HG03025 (cell line): Measurements from ENCODE around the gene GOLGA8R.
"Not testable (repeated sequence)": the region's sequence is repeated elsewhere in the genome, so short reads cannot be mapped to it uniquely, and the experiment has no call there.

Source experiments
- ATAC-seq: cut with Tn5 transposase; IDR thresholded peaks from one replicate; pipeline ENCODE4 v1.9.1; 2021; ENCODE audit warnings: mild to moderate bottlenecking, moderate library complexity; ENCODE audit not compliant: unreplicated experiment, low FRiP score

The GOLGA8R gene

GRCh38 chr15:30414160-30414559 is at the start of gene GOLGA8R:
Gene GOLGA8R, minus strand, starts transcription at chr15:30414260. Its CDS starts 98 bp downstream, at chr15:30414162.
- not testable (repeated sequence) for ATAC-seq

- ATAC-seq = not testable (repeated sequence)
Observed at GRCh38 chr15:30463849-30464248, 49.8 kb upstream of the GOLGA8R start.

- not testable (repeated sequence) for ATAC-seq
Observed at GRCh38 chr15:30462176-30462575, 48.1 kb upstream of the GOLGA8R start.

- not testable (repeated sequence) for ATAC-seq
Observed at GRCh38 chr15:30452702-30453101, 38.6 kb upstream of the GOLGA8R start.

- not testable (repeated sequence) for ATAC-seq
Observed at GRCh38 chr15:30438348-30438747, 24.3 kb upstream of the GOLGA8R start.

- ATAC-seq = not testable (repeated sequence)
Observed at GRCh38 chr15:30435878-30436277, 21.8 kb upstream of the GOLGA8R start.

- ATAC-seq = not testable (repeated sequence)
Observed at GRCh38 chr15:30420723-30421122, 6.7 kb upstream of the GOLGA8R start.

- not testable (repeated sequence) for ATAC-seq
Observed at GRCh38 chr15:30407636-30408035, 6.4 kb downstream of the GOLGA8R start.

GRCh38 chr15:30398988-30399387 is 15.1 kb downstream of the GOLGA8R start:
- ATAC-seq = not testable (repeated sequence)

- ATAC-seq = not testable (repeated sequence)
Observed at GRCh38 chr15:30393664-30393991, 20.4 kb downstream of the GOLGA8R start.

GRCh38 chr15:30392766-30393663 is 21.0 kb downstream of the GOLGA8R start, which contains the start of gene CHRFAM7A:
Gene CHRFAM7A, minus strand, starts transcription at chr15:30393540. Its CDS starts 10,189 bp downstream, at chr15:30383351.
- not testable (repeated sequence) for ATAC-seq

- not testable (repeated sequence) for ATAC-seq
Observed at GRCh38 chr15:30386318-30386887, 27.7 kb downstream of the GOLGA8R start.

GRCh38 chr15:30377082-30377413 is 37.0 kb downstream of the GOLGA8R start:
- ATAC-seq = not testable (repeated sequence)

GRCh38 chr15:30376375-30377081 is 37.5 kb downstream of the GOLGA8R start:
- ATAC-seq = not testable (repeated sequence)

GRCh38 chr15:30375872-30376271 is 38.2 kb downstream of the GOLGA8R start:
- not testable (repeated sequence) for ATAC-seq

GRCh38 chr15:30374862-30375261 is 39.2 kb downstream of the GOLGA8R start:
- not testable (repeated sequence) for ATAC-seq

GRCh38 chr15:30368271-30368670 is 45.8 kb downstream of the GOLGA8R start:
- ATAC-seq = not testable (repeated sequence)

GRCh38 chr15:30367246-30367645 is 46.8 kb downstream of the GOLGA8R start:
- not testable (repeated sequence) for ATAC-seq

GRCh38 chr15:30361404-30361803 is 52.7 kb downstream of the GOLGA8R start:
- not testable (repeated sequence) for ATAC-seq

- not testable (repeated sequence) for ATAC-seq
Observed at GRCh38 chr15:30360990-30361389, 53.1 kb downstream of the GOLGA8R start.

GRCh38 chr15:30355043-30355442 is 59.0 kb downstream of the GOLGA8R start:
- ATAC-seq = not testable (repeated sequence)
